NCI-H1048 (cell line): Measurements from ENCODE around the gene TGM2.

ENCODE experiments used
- DNase-seq: peaks from one replicate; lab custom pipeline; 2025; lab: John Stamatoyannopoulos, UW

Gene TGM2

DNA sequence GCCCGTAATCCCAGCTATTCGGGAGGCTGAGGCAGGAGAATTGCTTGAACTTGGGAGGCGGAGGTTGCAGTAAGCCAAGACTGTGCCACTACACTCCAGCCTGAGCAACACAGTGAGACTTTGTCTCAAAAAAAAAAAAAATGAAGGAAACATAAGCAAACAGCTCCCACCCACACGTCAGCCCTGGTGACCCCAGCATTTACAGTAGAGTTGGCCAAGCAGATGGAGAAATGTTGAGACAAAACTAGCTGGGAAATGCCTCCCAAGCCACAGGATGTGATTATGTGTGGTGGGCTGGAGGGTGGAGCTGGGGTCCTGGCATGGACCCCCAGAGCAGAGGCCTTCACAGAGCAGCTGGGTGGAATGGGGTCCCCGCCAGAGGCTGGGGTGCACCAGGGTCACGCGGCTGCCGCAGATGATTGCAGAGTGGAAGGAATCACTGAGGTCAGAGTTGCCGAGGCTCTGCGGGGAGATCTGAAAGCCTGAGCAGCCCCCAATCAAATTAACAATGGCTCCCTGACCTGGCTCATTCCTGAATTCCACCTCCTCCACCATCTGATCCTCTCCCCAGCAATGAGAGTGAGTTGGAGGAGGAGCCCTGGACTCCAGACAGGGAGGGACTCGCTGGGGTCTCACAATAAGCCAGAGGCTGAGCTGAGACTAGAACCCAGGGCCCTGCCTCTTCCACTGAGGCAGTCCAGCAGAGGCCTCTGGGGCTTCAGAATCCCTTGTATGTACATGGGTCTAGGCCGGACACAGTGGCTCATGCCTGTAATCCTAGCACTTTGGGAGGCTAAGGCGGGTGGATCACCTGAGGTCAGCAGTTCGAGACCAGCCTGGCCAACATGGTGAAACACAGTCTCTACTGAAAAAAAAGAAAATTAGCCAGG, 34.7 kb upstream of the TGM2 start:
- DNase-seq: no peak

DNA sequence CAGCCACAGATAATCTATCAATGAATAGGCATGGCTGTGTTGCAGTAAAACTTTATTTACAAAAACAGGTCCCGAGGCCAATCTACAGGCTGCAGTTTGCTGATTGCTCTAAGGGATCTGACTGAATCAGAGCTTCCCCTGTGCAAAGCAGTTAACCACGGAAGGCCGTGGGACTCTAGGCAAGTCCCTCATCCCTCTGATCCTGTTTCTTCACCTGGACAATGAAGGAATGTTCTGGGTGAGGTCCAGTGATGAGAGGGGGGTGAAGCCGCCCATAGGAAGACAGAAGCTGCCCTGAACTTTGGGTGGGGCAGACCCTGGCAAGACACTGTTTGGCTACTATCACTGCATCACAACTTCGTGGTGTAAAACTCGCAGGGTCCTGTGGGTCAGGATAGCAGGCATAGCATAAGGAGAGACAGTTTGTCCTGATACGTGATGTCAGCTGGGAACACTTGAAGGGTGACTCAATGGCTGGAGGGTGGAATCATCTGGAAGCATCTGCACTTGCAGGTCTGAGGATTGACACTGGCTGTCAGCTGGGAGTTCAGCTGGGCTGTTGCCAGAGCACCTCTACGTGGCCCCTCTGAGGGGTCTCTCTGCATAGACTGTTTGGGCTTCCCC, 33.3 kb upstream of the TGM2 start:
- no peak for DNase-seq

DNA sequence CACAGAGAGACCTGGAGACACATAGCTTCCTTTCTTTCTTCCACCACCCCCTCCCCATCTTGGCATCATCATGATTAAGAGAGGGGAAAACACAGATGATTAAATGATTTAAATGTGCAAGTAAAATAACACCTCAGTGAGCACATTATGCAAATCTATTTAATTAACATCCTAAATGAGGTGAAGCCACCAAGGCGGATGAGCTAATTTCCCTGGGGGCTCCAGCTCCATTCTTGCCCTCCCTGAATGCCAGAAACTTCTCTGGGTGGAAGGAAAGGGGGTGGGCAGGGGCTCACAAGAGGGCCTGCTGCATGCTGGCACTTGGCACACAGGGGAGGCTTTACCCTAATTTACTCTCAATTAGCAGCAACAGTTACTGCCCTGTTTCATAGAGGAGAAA, 32.5 kb upstream of the TGM2 start:
- DNase-seq: no peak

DNA sequence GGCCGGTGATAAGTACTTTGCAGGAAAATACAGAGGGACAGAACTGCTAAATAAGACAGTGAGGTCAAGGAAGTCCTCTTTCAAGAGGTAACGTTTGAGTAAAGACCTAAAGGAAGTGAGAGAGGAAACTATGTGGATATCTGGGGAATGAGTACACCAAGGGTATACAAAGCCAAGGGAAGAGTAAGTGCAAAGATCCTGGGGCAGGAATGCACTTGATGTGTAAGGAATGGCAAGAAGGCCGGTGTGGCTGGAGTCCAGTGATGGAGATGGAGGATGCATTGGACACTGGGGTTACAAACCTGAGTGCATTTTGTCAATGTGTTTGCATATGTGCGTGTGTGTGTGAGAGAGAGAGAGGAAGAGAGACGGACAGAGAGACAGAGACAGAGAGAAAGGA, 32.1 kb upstream of the TGM2 start:
- no peak for DNase-seq

DNA sequence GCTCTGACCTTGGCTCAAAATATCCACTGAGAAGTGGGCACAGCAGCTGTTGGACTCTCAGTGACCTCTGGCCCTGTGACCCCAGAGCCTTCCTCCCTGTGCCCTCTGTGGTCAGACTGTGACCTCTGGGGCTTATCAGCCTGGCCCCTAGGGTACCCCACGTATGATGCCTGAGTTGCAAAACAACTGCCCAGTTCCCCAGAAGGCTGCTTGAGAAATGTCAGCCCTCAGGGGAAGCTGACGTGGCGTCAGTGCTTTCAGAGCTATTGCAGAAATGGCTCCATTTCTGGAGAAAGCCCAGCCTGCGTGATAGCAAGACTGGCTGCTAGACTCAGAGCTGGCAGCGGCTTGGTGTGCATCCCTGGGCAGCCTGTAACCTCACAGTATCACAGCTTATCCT, 31.5 kb upstream of the TGM2 start:
- DNase-seq: no peak

DNA sequence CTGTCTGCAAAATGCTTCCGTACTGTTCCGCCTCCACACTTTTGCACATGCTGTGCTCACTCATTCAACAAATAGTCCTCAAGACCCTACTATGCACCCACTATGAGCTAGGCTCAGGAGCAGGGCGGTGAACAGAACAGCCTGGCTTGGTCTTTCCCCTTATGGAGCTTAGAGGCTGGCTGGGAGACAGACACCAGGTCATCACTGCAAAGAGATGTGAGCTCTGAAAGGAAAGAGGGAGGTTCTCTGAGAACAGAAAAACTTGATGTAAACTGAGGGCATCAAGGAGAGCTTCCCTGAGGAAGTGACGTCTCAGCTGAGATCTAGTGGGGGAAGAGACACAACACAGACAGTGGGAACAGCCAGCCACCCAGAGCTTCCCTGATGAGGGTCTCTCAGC, 31.0 kb upstream of the TGM2 start:
- DNase-seq: no peak

DNA sequence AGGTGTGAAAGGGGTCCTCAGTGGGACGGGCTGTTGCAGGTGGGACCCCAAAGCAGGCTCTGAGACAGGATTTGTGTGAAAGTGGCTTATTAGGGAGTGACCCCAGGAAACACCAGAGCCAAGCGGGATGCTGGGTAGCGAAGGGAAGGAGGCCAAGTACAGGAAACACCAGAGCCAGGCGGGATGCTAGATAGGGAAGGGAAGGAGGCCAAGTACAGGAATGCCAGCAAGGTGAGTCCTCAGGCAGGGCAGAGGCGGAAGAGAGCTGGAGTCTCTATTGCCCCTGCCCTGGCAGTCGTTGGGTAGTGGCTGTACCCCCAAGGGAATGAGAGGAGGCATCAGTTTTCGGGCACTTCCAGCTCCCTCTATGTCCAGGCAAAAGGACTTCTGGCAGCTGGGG, 30.5 kb upstream of the TGM2 start:
- DNase-seq: no peak

DNA sequence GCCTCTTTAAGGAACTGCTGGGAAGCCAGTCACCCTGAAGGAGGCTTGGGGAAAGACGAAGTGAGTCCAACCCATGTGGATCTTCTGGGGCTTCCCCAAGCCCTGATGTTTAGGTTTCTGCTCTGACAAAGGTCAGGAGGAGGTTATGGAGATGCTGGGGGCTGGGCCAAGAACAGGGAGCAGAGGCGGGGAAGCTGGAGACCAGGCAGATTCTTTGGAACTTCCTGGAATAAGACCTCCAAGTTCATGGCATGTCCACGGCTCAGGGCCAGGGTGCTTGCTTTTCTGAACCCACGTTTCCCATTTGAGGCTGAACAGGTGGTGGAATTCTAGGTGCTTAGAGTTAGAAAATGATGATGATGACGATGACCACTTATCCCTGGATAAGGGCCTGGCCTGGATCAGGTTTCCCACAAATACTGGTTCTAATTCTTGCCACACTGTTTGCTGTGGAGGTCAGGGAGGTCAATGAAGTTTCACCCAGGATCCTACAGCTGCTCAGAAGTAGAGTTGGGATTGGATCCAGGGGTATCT, 30.0 kb upstream of the TGM2 start:
- DNase-seq: no peak

DNA sequence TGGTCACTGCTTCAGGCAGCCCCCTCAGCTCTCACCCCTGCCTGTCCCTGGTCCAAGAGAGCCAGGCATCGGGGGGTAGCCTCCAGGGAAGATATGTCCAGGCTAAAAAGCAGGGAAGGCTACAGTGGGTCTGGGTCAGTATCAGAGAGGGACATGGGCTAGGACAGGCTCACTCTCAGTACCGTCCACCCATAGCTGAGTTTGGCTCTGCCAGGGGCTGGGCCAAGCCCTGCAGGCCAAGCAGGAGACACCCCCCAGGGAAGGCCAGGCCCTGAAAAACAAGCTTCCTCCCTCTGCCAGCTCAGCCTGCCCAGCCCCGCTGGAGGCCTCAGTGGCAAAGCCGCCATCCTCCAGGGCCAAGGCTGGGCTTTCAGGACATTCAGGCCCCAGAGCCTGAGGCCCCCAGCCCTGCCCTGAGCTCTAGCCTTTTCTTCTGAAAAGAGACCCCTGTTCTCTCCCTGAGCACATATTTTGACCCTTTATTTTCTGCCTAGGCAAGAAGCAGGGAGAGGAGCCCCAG, 28.6 kb upstream of the TGM2 start:
- DNase-seq: no peak

DNA sequence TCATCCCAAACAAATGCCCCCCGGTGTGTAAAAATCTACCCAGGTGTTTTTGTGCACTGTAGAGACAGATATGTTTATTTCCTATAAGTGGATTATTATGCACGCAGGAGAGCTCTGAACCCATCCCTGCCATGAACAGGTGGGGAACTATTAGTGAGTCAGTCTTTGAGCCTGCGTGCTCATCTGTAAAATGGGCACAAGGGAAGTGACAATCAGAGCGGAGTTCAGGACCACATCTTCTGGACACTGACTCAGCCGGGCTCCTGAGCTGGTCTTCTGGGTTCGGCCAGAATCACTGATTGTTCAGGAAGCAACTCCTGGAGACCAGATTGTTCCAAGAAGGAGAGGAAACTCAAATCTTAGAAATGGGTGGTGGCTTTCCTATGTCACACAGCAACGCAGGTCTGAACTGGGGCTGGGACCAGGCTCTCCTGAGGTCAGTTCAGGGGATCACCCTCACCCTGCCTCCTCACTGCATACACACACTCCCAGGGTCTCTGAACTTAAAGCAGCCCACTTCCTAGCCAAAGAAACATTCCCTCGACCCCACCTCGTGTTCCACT, 27.3 kb upstream of the TGM2 start:
- DNase-seq: no peak

DNA sequence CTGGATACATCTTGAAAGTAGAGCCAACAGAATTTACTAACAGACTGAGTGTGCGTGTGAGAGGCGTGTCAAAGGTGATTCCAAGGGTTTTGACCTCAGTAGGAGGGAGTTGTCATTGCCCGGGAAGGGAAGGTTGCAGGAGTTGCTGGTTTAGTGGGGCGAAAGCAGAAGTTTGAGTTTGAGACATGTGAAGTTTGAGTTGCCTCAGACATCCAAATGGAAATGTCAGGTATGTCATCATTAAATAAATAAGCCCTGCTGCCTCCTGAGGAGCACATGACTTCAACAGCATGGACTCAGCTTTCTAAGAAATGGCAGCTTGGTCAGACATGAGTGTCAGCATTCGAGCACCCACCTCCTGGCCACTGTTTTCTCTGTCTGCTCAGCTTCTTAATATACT, 26.6 kb upstream of the TGM2 start:
- no peak for DNase-seq

DNA sequence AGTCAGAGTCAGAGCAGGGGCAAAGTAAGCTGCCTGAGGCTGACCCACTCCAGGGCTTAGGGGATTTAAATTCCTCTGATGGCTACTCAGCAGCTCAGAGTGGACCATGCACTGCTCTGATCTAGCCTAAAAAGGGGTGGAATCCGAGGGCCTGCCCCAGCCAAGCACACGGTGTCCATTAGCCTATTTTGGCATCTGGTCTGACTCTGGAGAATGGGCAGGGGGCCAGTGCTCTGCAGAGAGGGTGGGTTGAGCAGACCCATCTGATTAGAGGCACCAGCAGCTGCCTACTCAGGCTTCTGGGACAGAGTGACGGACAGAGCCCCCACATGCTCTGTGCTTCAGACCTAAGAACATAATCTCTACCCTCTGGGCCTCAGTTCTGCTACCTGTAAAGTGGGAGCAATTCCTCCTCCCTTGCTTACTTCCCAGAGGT, 25.9 kb upstream of the TGM2 start:
- no peak for DNase-seq

DNA sequence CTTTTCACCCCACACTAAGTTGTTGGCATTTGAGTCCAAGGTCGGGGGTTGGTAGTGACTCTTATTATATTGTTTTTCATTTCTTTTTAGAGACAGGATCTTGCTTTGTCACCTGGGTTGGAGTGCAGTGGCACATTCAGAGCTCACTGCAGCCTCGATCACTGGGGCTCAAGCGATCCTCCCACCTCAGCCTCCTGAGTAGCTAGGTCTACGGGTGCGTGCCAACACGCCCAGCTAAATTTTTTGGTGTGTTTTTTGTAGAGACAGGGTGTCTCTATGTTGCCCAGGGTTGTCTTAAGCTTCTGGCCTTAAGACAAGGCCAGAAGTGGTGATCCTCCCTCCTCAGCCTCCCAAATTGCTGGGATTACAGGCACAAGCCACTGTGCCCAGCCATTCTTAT, 25.1 kb upstream of the TGM2 start:
- no peak for DNase-seq

DNA sequence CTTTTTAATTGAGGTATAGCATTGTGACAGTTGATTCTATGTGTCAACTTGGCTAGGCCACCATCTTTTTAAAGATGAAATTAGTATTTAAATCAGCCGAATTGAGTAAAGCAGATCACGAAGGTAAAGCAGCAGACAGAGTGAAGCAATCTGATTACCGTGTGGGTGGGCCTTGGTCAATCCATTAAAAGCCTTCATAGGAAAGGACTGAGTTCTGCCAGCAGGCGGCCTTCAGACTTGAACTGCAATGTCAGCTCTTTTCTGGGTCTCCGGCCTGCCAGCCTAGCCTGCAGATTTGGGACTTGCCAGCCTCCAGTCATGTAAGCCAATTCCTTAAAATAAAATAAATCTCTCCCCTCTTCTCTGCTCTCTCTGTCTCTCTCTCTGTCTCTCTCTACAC, 22.4 kb upstream of the TGM2 start:
- DNase-seq: no peak

DNA sequence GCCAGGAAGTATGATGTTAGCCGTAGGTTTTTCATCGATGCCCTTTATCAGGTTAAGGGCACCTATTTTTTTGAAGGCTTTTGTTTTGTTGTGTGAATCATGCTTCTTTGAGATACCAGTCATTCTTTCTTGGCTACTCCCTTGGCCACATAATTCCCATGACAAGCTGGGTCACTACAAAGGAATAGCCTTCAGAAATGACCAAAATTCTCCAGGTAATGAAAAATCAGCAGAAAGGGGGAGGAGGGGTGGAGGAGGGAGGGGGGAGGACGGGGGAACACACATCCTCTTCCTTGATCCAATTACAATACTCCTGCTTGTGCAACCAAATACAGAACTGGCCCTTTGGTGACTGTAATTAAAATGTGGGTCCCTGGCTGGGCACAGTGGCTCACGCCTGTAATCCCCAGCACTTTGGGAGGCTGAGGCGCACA, 21.7 kb upstream of the TGM2 start:
- DNase-seq: no peak

DNA sequence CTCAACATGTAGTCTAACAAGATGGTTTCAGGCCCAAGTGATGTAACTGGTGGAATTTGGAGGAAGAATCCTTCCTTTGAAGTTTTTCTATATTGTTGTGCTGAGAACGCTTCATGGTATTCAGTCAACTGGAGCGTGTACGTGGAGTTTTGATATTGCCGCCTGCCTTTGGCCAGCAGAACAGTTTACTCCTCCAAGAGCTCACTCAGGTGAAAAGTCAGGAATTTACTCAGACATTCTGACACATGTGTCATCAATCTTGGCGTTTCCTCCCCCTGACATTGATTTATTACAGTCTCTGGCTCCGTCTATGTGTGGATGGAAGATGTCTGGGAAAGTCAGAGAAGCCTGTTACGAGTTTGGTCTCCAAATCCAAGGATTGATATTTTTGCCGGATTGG, 19.0 kb upstream of the TGM2 start:
- no peak for DNase-seq

DNA sequence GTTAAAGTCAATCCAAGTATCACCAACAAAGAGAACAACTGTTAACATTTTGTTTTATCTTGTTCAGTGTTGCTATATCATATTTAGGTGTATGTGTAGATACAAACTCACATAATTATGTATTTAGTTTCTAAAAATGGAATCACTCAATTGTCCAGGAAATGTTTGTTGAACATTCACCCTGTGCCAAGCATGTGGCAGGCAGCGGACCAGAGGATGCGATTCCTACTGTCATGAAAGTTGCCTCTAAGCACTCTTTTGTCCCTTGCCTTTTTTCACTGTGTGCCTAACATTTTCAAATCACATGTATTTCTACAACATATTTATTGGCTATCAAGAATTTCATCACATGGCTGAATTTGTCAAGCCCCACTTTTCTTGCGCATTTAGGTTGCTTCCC, 16.9 kb upstream of the TGM2 start:
- DNase-seq: no peak

DNA sequence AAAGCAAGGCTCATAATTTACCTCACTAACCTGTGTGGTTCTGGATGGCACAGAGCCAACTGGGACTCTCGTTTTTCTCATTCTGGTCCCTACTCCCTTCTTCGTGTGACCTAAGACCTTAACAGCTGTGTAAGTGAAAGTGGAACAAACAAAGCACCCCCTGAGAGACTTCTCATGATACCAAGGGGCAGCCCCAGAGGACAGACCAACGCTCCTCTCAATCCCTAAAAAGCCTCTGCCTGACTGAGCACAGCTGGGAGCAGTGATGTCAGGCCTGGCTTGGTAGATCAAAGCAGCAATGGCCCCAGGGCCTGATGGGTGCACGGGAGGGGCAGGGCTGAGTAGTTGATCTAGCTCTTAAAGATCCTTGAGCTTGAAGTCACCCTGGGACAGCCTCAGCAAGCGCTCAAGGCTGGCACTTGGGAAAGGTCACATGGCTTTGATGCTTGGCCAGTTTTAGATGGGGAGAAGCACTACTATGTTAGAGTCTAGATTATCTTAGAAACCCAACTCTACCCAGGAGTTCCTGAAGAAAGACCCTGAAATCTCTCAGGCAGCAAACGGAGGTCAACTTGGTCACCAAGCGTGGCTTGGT, 16.2 kb upstream of the TGM2 start:
- DNase-seq: no peak

DNA sequence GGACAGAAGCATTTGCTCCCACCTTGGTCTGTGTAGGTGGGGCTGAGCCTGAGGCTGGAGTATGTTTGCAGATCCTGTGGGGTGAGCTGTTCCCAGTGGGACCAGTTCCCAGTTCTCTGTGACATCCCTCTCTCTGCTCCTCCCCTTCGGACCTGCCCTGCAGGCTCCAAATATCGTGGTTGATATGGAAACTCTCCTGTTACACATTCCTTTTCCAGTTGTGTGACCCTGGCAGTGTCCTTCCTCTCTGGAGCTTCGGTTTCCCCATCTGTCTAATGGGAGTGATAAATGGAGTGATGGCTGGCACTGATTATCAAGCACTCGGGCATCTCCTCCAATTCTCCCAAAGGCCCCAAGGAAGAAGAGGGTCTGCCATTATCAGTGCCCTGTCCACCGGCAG, 15.7 kb upstream of the TGM2 start:
- no peak for DNase-seq

DNA sequence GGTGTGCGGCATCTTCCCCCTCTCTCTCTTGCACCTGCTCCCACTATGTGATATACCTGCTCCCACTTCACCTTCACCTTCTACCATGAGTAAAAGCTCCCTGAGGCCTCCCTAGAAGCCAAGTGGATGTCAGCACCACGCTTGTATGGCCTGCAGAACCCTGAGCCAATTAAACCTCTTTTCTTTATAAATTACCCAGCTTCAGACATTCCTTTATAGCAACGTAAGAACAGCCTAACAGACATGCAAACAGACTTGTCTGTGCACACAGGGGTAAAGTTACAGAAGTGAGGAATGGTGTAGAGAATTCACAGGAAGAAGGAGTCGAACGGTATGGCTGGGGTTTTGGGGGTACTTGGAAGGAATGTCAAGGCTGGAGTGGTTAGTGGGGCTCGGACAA, 14.8 kb upstream of the TGM2 start:
- no peak for DNase-seq

DNA sequence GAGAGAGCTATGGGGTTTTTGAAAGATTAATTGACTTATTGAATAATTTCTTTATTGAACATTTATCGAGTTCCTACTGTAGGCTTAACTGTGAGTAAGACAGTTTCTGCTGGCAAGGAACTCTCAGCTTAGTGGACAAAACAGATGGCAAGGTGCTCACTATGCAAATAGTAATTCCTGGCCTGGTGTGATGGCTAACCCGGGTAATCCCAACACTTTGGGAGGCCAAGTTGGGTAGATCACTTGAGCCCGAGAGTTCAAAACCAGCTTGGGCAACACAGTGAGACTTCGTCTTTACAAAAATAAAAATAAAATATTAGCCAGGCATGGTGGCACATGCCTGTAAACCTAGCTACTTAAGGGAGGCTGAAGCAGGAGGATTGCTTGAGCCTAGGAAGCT, 13.5 kb upstream of the TGM2 start:
- DNase-seq: no peak

DNA sequence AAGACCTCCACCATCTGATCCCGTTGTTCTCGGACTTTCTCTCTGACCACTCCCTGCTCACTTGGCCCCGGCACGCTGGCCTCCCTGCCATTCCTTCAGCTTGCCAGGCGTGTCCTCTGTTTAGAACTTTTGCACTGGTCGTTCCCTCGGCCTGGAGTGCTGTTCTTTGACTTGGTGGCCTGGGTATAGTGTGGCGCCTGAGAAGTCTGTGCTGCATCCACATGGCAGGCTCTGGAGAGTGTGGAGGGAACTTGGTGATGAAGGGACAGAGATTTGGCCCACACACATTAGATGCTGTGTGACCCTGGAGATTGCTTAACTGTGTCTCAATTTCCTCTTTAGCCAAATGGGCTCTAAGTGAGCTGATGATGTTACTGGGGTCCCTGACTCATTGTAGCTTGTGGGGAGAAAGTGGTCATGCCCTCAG, 13.0 kb upstream of the TGM2 start:
- no peak for DNase-seq

DNA sequence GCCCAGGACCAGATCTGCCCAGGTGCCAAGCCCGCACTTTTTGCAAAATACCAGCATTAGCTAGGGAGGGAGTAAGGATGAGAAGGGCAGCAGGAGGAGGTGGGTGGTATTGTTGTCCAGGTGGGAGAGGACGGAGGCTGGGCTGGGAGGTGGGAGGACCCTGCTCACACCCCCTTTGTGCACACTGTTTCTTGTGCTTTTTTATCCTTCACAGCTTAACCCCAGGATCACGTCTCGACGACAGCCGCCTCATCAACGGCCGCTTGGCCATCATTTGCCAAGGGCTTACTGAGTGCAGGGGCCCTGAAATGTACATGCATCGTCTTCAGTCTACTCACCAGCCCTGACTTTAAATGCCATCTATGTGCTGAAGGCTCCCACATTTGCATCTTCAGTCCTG, 12.1 kb upstream of the TGM2 start:
- no peak for DNase-seq
